ENCODE results near the gene SUGCT.
"Not testable (repeated sequence)": the region's sequence is repeated elsewhere in the genome, so short reads cannot be mapped to it uniquely, and the experiment has no call there.

The SUGCT gene

GRCh38 chr7:40145596-40146130 lies 10.9 kb downstream of the SUGCT start:
- H3K4me1 ChIP-seq (ENCODE audit: control insufficient read depth in 1 of 2, insufficient read depth in 2 of 2, low read length in 2 of 2); H3K27me3 ChIP-seq (ENCODE audit: low read depth, low read length); H3K4me3 ChIP-seq (ENCODE audit: low read depth in 1 of 2, low read length in 2 of 2); H3K27ac ChIP-seq (ENCODE audit: low read length); H3K36me3 ChIP-seq (ENCODE audit: control insufficient read depth in 1 of 2, insufficient read depth in 2 of 2, low read length in 2 of 2); H3K9me3 ChIP-seq (ENCODE audit: control insufficient read depth in 1 of 2, low read length in 2 of 2): not testable (repeated sequence)

GRCh38 chr7:40147371-40148246 lies 12.8 kb downstream of the SUGCT start:
- H3K27ac ChIP-seq (ENCODE audit: low read length), result no peak overlapping the region
- H3K36me3 ChIP-seq (ENCODE audit: control insufficient read depth in 1 of 2, insufficient read depth in 2 of 2, low read length in 2 of 2), result peaks cover 0 to 3% of the 10 kb centered on the region in 2 donors
- no peaks in the 10 kb centered on the region for H3K4me1 ChIP-seq (ENCODE audit: control insufficient read depth in 1 of 2, insufficient read depth in 2 of 2, low read length in 2 of 2)
- H3K9me3 ChIP-seq (ENCODE audit: control insufficient read depth in 1 of 2, low read length in 2 of 2), result no peaks in the 10 kb centered on the region
- no peaks in the 10 kb centered on the region for H3K27me3 ChIP-seq (ENCODE audit: low read depth, low read length)
- H3K4me3 ChIP-seq (ENCODE audit: low read depth in 1 of 2, low read length in 2 of 2), result no peak overlapping the region

- not testable (repeated sequence) for H3K27ac ChIP-seq (ENCODE audit: low read length); H3K27me3 ChIP-seq (ENCODE audit: low read depth, low read length); H3K4me3 ChIP-seq (ENCODE audit: low read depth in 1 of 2, low read length in 2 of 2); H3K9me3 ChIP-seq (ENCODE audit: control insufficient read depth in 1 of 2, low read length in 2 of 2); H3K4me1 ChIP-seq (ENCODE audit: control insufficient read depth in 1 of 2, insufficient read depth in 2 of 2, low read length in 2 of 2); H3K36me3 ChIP-seq (ENCODE audit: control insufficient read depth in 1 of 2, insufficient read depth in 2 of 2, low read length in 2 of 2)
These were observed 13.4 kb downstream of the SUGCT start for GRCh38 chr7:40148247-40148580.

GRCh38 chr7:40148671-40149070 lies 13.9 kb downstream of the SUGCT start:
- H3K4me1 ChIP-seq (ENCODE audit: control insufficient read depth in 1 of 2, insufficient read depth in 2 of 2, low read length in 2 of 2), result no peaks in the 10 kb centered on the region
- no peaks in the 10 kb centered on the region for H3K36me3 ChIP-seq (ENCODE audit: control insufficient read depth in 1 of 2, insufficient read depth in 2 of 2, low read length in 2 of 2)
- no peaks in the 10 kb centered on the region for H3K9me3 ChIP-seq (ENCODE audit: control insufficient read depth in 1 of 2, low read length in 2 of 2)
- H3K27me3 ChIP-seq (ENCODE audit: low read depth, low read length), result no peaks in the 10 kb centered on the region
- H3K4me3 ChIP-seq (ENCODE audit: low read depth in 1 of 2, low read length in 2 of 2), result no peak overlapping the region
- H3K27ac ChIP-seq (ENCODE audit: low read length), result no peak overlapping the region

- Histone ChIP-seq H3K4me3 (ENCODE audit: low read depth in 1 of 2, low read length in 2 of 2) (no peak overlapping the region), H3K27me3 (ENCODE audit: low read depth, low read length) (no peaks in the 10 kb centered on the region), H3K27ac (ENCODE audit: low read length) (no peak overlapping the region), H3K36me3 (ENCODE audit: control insufficient read depth in 1 of 2, insufficient read depth in 2 of 2, low read length in 2 of 2) (no peaks in the 10 kb centered on the region), H3K9me3 (ENCODE audit: control insufficient read depth in 1 of 2, low read length in 2 of 2) (no peaks in the 10 kb centered on the region), H3K4me1 (ENCODE audit: control insufficient read depth in 1 of 2, insufficient read depth in 2 of 2, low read length in 2 of 2) (no peaks in the 10 kb centered on the region)
These were observed 16.7 kb downstream of the SUGCT start for GRCh38 chr7:40151504-40151903.

- Histone ChIP-seq H3K36me3 (ENCODE audit: control insufficient read depth in 1 of 2, insufficient read depth in 2 of 2, low read length in 2 of 2) (no peaks in the 10 kb centered on the region), H3K9me3 (ENCODE audit: control insufficient read depth in 1 of 2, low read length in 2 of 2) (no peaks in the 10 kb centered on the region), H3K4me3 (ENCODE audit: low read depth in 1 of 2, low read length in 2 of 2) (peak overlapping the region in 1 of 2 donors; percentile 21), H3K27me3 (ENCODE audit: low read depth, low read length) (no peaks in the 10 kb centered on the region), H3K4me1 (ENCODE audit: control insufficient read depth in 1 of 2, insufficient read depth in 2 of 2, low read length in 2 of 2) (no peaks in the 10 kb centered on the region), H3K27ac (ENCODE audit: low read length) (no peak overlapping the region)
These were observed 22.2 kb downstream of the SUGCT start for GRCh38 chr7:40156988-40157387.

GRCh38 chr7:40162516-40162915 lies 27.7 kb downstream of the SUGCT start:
- H3K36me3 ChIP-seq (ENCODE audit: control insufficient read depth in 1 of 2, insufficient read depth in 2 of 2, low read length in 2 of 2), result no peaks in the 10 kb centered on the region
- H3K4me1 ChIP-seq (ENCODE audit: control insufficient read depth in 1 of 2, insufficient read depth in 2 of 2, low read length in 2 of 2), result no peaks in the 10 kb centered on the region
- H3K27me3 ChIP-seq (ENCODE audit: low read depth, low read length), result no peaks in the 10 kb centered on the region

GRCh38 chr7:40165216-40165615 lies 30.4 kb downstream of the SUGCT start:
- H3K36me3 ChIP-seq (ENCODE audit: control insufficient read depth in 1 of 2, insufficient read depth in 2 of 2, low read length in 2 of 2), result no peaks in the 10 kb centered on the region
- no peaks in the 10 kb centered on the region for H3K4me1 ChIP-seq (ENCODE audit: control insufficient read depth in 1 of 2, insufficient read depth in 2 of 2, low read length in 2 of 2)

More at GRCh38 chr7:40162516-40162915, 27.7 kb downstream of the SUGCT start:
- H3K4me3 ChIP-seq (ENCODE audit: low read depth in 1 of 2, low read length in 2 of 2), result no peak overlapping the region
- no peaks in the 10 kb centered on the region for H3K9me3 ChIP-seq (ENCODE audit: control insufficient read depth in 1 of 2, low read length in 2 of 2)
- no peak overlapping the region for H3K27ac ChIP-seq (ENCODE audit: low read length)

GRCh38 chr7:40167291-40167690 lies 32.5 kb downstream of the SUGCT start:
- no peak overlapping the region for H3K4me3 ChIP-seq (ENCODE audit: low read depth in 1 of 2, low read length in 2 of 2)
- no peaks in the 10 kb centered on the region for H3K27me3 ChIP-seq (ENCODE audit: low read depth, low read length)
- no peak overlapping the region for H3K27ac ChIP-seq (ENCODE audit: low read length)
- no peaks in the 10 kb centered on the region for H3K4me1 ChIP-seq (ENCODE audit: control insufficient read depth in 1 of 2, insufficient read depth in 2 of 2, low read length in 2 of 2)
- no peaks in the 10 kb centered on the region for H3K36me3 ChIP-seq (ENCODE audit: control insufficient read depth in 1 of 2, insufficient read depth in 2 of 2, low read length in 2 of 2)
- H3K9me3 ChIP-seq (ENCODE audit: control insufficient read depth in 1 of 2, low read length in 2 of 2), result no peaks in the 10 kb centered on the region

More at GRCh38 chr7:40165216-40165615, 30.4 kb downstream of the SUGCT start:
- Histone ChIP-seq H3K9me3 (ENCODE audit: control insufficient read depth in 1 of 2, low read length in 2 of 2) (no peaks in the 10 kb centered on the region), H3K27me3 (ENCODE audit: low read depth, low read length) (no peaks in the 10 kb centered on the region), H3K4me3 (ENCODE audit: low read depth in 1 of 2, low read length in 2 of 2) (no peak overlapping the region), H3K27ac (ENCODE audit: low read length) (no peak overlapping the region)

- H3K36me3 ChIP-seq (ENCODE audit: control insufficient read depth in 1 of 2, insufficient read depth in 2 of 2, low read length in 2 of 2); H3K9me3 ChIP-seq (ENCODE audit: control insufficient read depth in 1 of 2, low read length in 2 of 2); H3K27ac ChIP-seq (ENCODE audit: low read length); H3K27me3 ChIP-seq (ENCODE audit: low read depth, low read length); H3K4me1 ChIP-seq (ENCODE audit: control insufficient read depth in 1 of 2, insufficient read depth in 2 of 2, low read length in 2 of 2); H3K4me3 ChIP-seq (ENCODE audit: low read depth in 1 of 2, low read length in 2 of 2): not testable (repeated sequence)
These were observed 33.5 kb downstream of the SUGCT start for GRCh38 chr7:40168266-40168665.

GRCh38 chr7:40173121-40173520 lies 38.3 kb downstream of the SUGCT start:
- H3K9me3 ChIP-seq (ENCODE audit: control insufficient read depth in 1 of 2, low read length in 2 of 2), result not testable (repeated sequence)

GRCh38 chr7:40175256-40175655 lies 40.5 kb downstream of the SUGCT start:
- not testable (repeated sequence) for H3K27me3 ChIP-seq (ENCODE audit: low read depth, low read length); H3K4me1 ChIP-seq (ENCODE audit: control insufficient read depth in 1 of 2, insufficient read depth in 2 of 2, low read length in 2 of 2); H3K9me3 ChIP-seq (ENCODE audit: control insufficient read depth in 1 of 2, low read length in 2 of 2); H3K36me3 ChIP-seq (ENCODE audit: control insufficient read depth in 1 of 2, insufficient read depth in 2 of 2, low read length in 2 of 2); H3K4me3 ChIP-seq (ENCODE audit: low read depth in 1 of 2, low read length in 2 of 2); H3K27ac ChIP-seq (ENCODE audit: low read length)

More at GRCh38 chr7:40173121-40173520, 38.3 kb downstream of the SUGCT start:
- not testable (repeated sequence) for H3K27ac ChIP-seq (ENCODE audit: low read length); H3K36me3 ChIP-seq (ENCODE audit: control insufficient read depth in 1 of 2, insufficient read depth in 2 of 2, low read length in 2 of 2); H3K27me3 ChIP-seq (ENCODE audit: low read depth, low read length); H3K4me1 ChIP-seq (ENCODE audit: control insufficient read depth in 1 of 2, insufficient read depth in 2 of 2, low read length in 2 of 2); H3K4me3 ChIP-seq (ENCODE audit: low read depth in 1 of 2, low read length in 2 of 2)

Data from muscle layer of duodenum (tissue), 2 donors.